Sigmoid colon (tissue), 7 donors: Measurements from ENCODE around the gene CHCHD6. TPM values are rescaled to one million over a fixed set of nuclear protein-coding genes. Genes with fewer than 3 reads are reported as not detected.
"Not testable (repeated sequence)": the region's sequence is repeated elsewhere in the genome, so short reads cannot be mapped to it uniquely, and the experiment has no call there.

Experiments
- DNase-seq: peaks from one replicate; pipeline ENCODE4 v3.0.0-alpha.2; 2019
- H3K27ac ChIP-seq, 4 donors: fragments of 200-600 bp; sonication (generic); one replicate each; pipeline ENCODE4 v1.5.1; 2016 to 2019; ENCODE audit warnings: mild to moderate bottlenecking in 1 of 4
- H3K27me3 ChIP-seq, 3 donors: fragments of 200-600 bp; sonication (generic); one replicate each; pipeline ENCODE4 v1.5.1; 2019; ENCODE audit warnings: mild to moderate bottlenecking in 1 of 3
- H3K36me3 ChIP-seq, 4 donors: fragments of 200-600 bp; sonication (generic); one replicate each; pipeline ENCODE4 v1.5.1; 2016 to 2019
- H3K4me1 ChIP-seq, 4 donors: fragments of 200-600 bp; sonication (generic); one replicate each; pipeline ENCODE4 v1.5.1; 2017 to 2019
- H3K4me3 ChIP-seq, 4 donors: fragments of 200-600 bp; sonication (generic); one replicate each; pipeline ENCODE4 v1.5.1; 2017 to 2019; ENCODE audit warnings: mild to moderate bottlenecking in 2 of 4, moderate library complexity in 1 of 4
- H3K9me3 ChIP-seq, 4 donors: fragments of 200-600 bp in 3 of 4; sonication (generic) in 3 of 4; one replicate each; pipeline versions ENCODE4 v1.5.1 to v1.6.1; 2013 to 2019
- CTCF ChIP-seq, 4 experiments: fragments of 450-650 bp in 3 of 4; fragments of 200-600 bp in 1 of 4; IDR thresholded peaks; one replicate each; pipeline ENCODE4 v1.5.1; 2016 to 2019; ENCODE audit warnings: antibody characterized with exemption in 4 of 4, mild to moderate bottlenecking in 3 of 4, moderate library complexity in 2 of 4
- EP300 ChIP-seq, 4 donors: sonication (generic); formaldehyde crosslinking; IDR thresholded peaks; one replicate each; pipeline ENCODE4 v1.6.1; 2017; ENCODE audit warnings: antibody characterized with exemption in 4 of 4
- POLR2A ChIP-seq, 2 donors: fragments of 450-650 bp; IDR thresholded peaks; one replicate each; pipeline ENCODE4 v1.6.1; 2016; ENCODE audit warnings: antibody characterized with exemption in 2 of 2, mild to moderate bottlenecking in 2 of 2, moderate library complexity in 2 of 2
- POLR2AphosphoS5 ChIP-seq, 4 donors: sonication (generic); formaldehyde crosslinking; IDR thresholded peaks; one replicate each; pipeline ENCODE4 v1.6.1; 2017; ENCODE audit warnings: antibody characterized with exemption in 4 of 4
- WGBS, 2 donors: extraction: QIAGEN DNeasy Blood & Tissue Kit; methylation state at CpG; one replicate each; pipeline ENCODE4 v1.1.7; 2013; 5-methylcytosine and 5-hydroxymethylcytosine counted together
- intact Hi-C: fragments of 100-400 bp; cut with DNase I; formaldehyde crosslinking; loops from one replicate; pipeline ENCODE4 v1.15.1; 2023
- polyA plus RNA-seq, 3 donors: library from polyadenylated mRNA; stranded (reverse); fragments of 200-250 nt; gene quantifications; one replicate each; pipeline ENCODE4 v1.2.3, GENCODE V29; 2013
- total RNA-seq, 4 donors: library from RNA; depleted of rRNA; stranded (reverse); fragments of >200 nt; gene quantifications; one replicate each; pipeline ENCODE4 v1.1.0, GENCODE V29; 2016
- donor health status: healthy with polysubstance abuse.
- donor health status: Bipolar disorder and iron deficiency.
- donor health status: healthy.

The CHCHD6 gene
- total and polyA plus RNA-seq, 7 donors = 8.0 to 20.9 (median 14.4) TPM

GRCh38 chr3:126792998-126793397 is 89.0 kb downstream of the CHCHD6 start:
- H3K9me3 ChIP-seq = no peaks in the 10 kb centered on the region
- no peak for TF ChIP-seq POLR2AphosphoS5 (IDR thresholded peaks at IDR 0.05)
- TF ChIP-seq EP300 (IDR thresholded peaks at IDR 0.05) = no peak
- TF ChIP-seq POLR2A (IDR thresholded peaks at IDR 0.05) = no peak
- TF ChIP-seq CTCF (IDR thresholded peaks at IDR 0.05) = no peak
- 93 to 98% methylated on average over 1 of the region's 1 CpG for WGBS, 2 donors

GRCh38 chr3:126797563-126797962 is 93.5 kb downstream of the CHCHD6 start:
- no peaks in the 10 kb centered on the region for H3K4me1 ChIP-seq
- no peaks in the 10 kb centered on the region for H3K36me3 ChIP-seq
- 94% methylated on average over 7 of the region's 7 CpGs for WGBS, 2 donors
- no peak overlapping the region for H3K4me3 ChIP-seq
- intact Hi-C loops = no loop called here
- H3K27me3 ChIP-seq = no peaks in the 10 kb centered on the region
- no peak for TF ChIP-seq CTCF (IDR thresholded peaks at IDR 0.05)
- TF ChIP-seq POLR2A (IDR thresholded peaks at IDR 0.05) = no peak
- no peak for TF ChIP-seq POLR2AphosphoS5 (IDR thresholded peaks at IDR 0.05)
- no peak for TF ChIP-seq EP300 (IDR thresholded peaks at IDR 0.05)
- no peaks in the 10 kb centered on the region for H3K9me3 ChIP-seq
- H3K27ac ChIP-seq = no peak overlapping the region
- no peak for DNase-seq

More at GRCh38 chr3:126792998-126793397, 89.0 kb downstream of the CHCHD6 start:
- Histone ChIP-seq H3K27me3 (no peaks in the 10 kb centered on the region), H3K27ac (no peak overlapping the region), H3K36me3 (no peaks in the 10 kb centered on the region), H3K4me3 (no peak overlapping the region), H3K4me1 (no peaks in the 10 kb centered on the region)
- no peak for DNase-seq
- intact Hi-C loops = no loop called here

- no peaks in the 10 kb centered on the region for H3K4me1 ChIP-seq
- no peak overlapping the region for H3K4me3 ChIP-seq
- DNase-seq = no peak
- intact Hi-C loops = no loop called here
- no peak overlapping the region for H3K27ac ChIP-seq
- 94 to 96% methylated on average over 9 of the region's 9 CpGs for WGBS, 2 donors
- no peaks in the 10 kb centered on the region for H3K9me3 ChIP-seq
- no peaks in the 10 kb centered on the region for H3K36me3 ChIP-seq
- no peaks in the 10 kb centered on the region for H3K27me3 ChIP-seq
- TF ChIP-seq EP300 (IDR thresholded peaks at IDR 0.05) = no peak
- no peak for TF ChIP-seq POLR2A (IDR thresholded peaks at IDR 0.05)
- no peak for TF ChIP-seq CTCF (IDR thresholded peaks at IDR 0.05)
- no peak for TF ChIP-seq POLR2AphosphoS5 (IDR thresholded peaks at IDR 0.05)
These were observed 94.5 kb downstream of the CHCHD6 start for GRCh38 chr3:126798521-126798920.

GRCh38 chr3:126799099-126799498 is 95.1 kb downstream of the CHCHD6 start:
- Histone ChIP-seq H3K9me3 (no peaks in the 10 kb centered on the region), H3K4me1 (no peaks in the 10 kb centered on the region), H3K4me3 (no peak overlapping the region), H3K27ac (no peak overlapping the region), H3K36me3 (no peaks in the 10 kb centered on the region), H3K27me3 (no peaks in the 10 kb centered on the region)
- TF ChIP-seq CTCF (IDR thresholded peaks at IDR 0.05) (no peak), POLR2A (IDR thresholded peaks at IDR 0.05) (no peak), EP300 (IDR thresholded peaks at IDR 0.05) (no peak), POLR2AphosphoS5 (IDR thresholded peaks at IDR 0.05) (no peak)
- no peak for DNase-seq
- WGBS, 2 donors = 88 to 92% methylated on average over 2 of the region's 2 CpGs
- intact Hi-C loops = no loop called here

- H3K9me3 ChIP-seq, DNase-seq, H3K36me3 ChIP-seq, intact Hi-C loops, H3K4me3 ChIP-seq, H3K4me1 ChIP-seq, H3K27ac ChIP-seq, H3K27me3 ChIP-seq: not testable (repeated sequence)
- WGBS, 2 donors = 95 to 96% methylated on average over 11 of the region's 11 CpGs
These were observed 97.3 kb downstream of the CHCHD6 start for GRCh38 chr3:126801312-126801711.
